ENCODE data around the gene FAM78A.

The FAM78A gene

GRCh38 chr9:131276094-131276888 lies at the start of gene FAM78A:
Gene FAM78A (minus strand): TSS chr9:131276510. CDS start chr9:131276179, 331 bp downstream.
- DNase-seq (ENCODE audit: low read depth in 2 of 2, low spot score in 1 of 2) = no peak

- no peak for DNase-seq (ENCODE audit: low read depth in 2 of 2, low spot score in 1 of 2)
Observed at GRCh38 chr9:131324736-131325679, 48.7 kb upstream of the FAM78A start.

- DNase-seq (ENCODE audit: low read depth in 2 of 2, low spot score in 1 of 2) = no peak
Observed at GRCh38 chr9:131323629-131324028, 47.3 kb upstream of the FAM78A start.

- no peak for DNase-seq (ENCODE audit: low read depth in 2 of 2, low spot score in 1 of 2)
Observed at GRCh38 chr9:131320031-131320685, 43.8 kb upstream of the FAM78A start.

- DNase-seq (ENCODE audit: low read depth in 2 of 2, low spot score in 1 of 2) = no peak
Observed at GRCh38 chr9:131319486-131319885, 43.2 kb upstream of the FAM78A start.

GRCh38 chr9:131318231-131319085 lies 42.1 kb upstream of the FAM78A start:
- DNase-seq (ENCODE audit: low read depth in 2 of 2, low spot score in 1 of 2) = no peak

- no peak for DNase-seq (ENCODE audit: low read depth in 2 of 2, low spot score in 1 of 2)
Observed at GRCh38 chr9:131312822-131313770, 36.8 kb upstream of the FAM78A start.

GRCh38 chr9:131312246-131312645 lies 35.9 kb upstream of the FAM78A start:
- DNase-seq (ENCODE audit: low read depth in 2 of 2, low spot score in 1 of 2) = no peak

GRCh38 chr9:131310833-131311554 lies 34.7 kb upstream of the FAM78A start:
- DNase-seq (ENCODE audit: low read depth in 2 of 2, low spot score in 1 of 2) = peak; percentile 4 to 21

GRCh38 chr9:131309530-131310276 lies 33.4 kb upstream of the FAM78A start:
- DNase-seq (ENCODE audit: low read depth in 2 of 2, low spot score in 1 of 2) = no peak

GRCh38 chr9:131308906-131309529 lies 32.7 kb upstream of the FAM78A start:
- DNase-seq (ENCODE audit: low read depth in 2 of 2, low spot score in 1 of 2) = no peak

- no peak for DNase-seq (ENCODE audit: low read depth in 2 of 2, low spot score in 1 of 2)
Observed at GRCh38 chr9:131308452-131308851, 32.1 kb upstream of the FAM78A start.

GRCh38 chr9:131307974-131308373 lies 31.7 kb upstream of the FAM78A start:
- no peak for DNase-seq (ENCODE audit: low read depth in 2 of 2, low spot score in 1 of 2)

GRCh38 chr9:131306397-131307004 lies 30.2 kb upstream of the FAM78A start:
- no peak for DNase-seq (ENCODE audit: low read depth in 2 of 2, low spot score in 1 of 2)

GRCh38 chr9:131304676-131305355 lies 28.5 kb upstream of the FAM78A start:
- no peak for DNase-seq (ENCODE audit: low read depth in 2 of 2, low spot score in 1 of 2)
